HG03354 (cell line): ENCODE measurements around the gene IDH3A.

Experiments
- ATAC-seq: cut with Tn5 transposase; IDR thresholded peaks from one replicate; pipeline ENCODE4 v1.9.1; 2021; ENCODE audit warnings: mild to moderate bottlenecking; ENCODE audit not compliant: unreplicated experiment, poor library complexity, severe bottlenecking

IDH3A gene

DNA sequence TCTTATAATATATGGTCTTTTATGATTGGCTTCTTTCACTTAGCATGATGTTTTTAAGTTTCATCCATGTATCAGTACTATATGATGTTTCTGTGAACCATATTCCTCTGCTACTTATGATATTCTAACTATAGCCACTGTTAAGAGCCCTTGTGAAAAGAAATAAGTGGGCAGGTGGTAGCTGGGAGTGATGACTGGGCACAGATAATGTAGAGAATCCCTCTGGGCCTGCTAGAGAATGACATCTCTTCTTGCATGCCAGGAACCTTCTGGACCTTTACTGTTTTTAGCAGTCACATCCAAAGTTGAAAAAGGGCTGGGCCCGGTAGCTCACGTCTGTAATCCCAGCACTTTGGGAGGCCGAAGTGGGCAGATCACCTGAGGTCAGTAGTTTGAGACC is 10.2 kb downstream of the IDH3A start:
- no peak for ATAC-seq

DNA sequence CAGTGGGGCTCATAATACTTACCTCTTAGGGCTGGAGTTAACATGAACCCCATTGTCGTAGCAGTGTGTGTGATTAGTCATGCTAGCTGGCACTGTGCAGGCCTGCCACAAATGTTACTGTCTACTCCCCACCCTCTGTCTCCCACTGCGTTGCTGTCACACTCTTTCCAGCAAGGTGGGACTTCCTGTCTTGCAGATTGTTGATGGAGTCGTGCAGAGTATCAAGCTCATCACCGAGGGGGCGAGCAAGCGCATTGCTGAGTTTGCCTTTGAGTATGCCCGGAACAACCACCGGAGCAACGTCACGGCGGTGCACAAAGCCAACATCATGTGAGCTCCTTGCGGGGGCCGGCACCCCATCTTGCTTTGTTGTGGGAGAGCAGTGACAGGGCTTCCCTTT is 12.9 kb downstream of the IDH3A start:
- ATAC-seq = no peak

DNA sequence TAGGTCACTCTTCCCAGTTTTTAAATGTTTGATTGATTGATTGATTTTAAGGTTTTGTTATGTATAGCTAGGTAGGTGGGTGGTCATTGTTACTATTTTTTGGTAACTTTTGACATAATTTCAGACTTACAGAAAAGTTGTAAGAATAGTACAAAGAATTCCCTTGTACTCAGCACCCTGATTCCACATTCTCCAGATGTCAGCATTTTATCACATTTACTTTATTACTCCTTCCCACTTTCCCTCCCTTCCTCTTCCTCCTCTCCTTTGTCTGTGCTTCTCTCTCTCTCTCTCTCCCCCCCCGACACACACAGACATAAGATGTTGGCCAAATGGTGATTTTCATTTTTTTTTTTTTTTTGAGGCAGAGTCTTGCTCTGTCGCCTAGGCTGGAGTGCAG is 14.8 kb downstream of the IDH3A start:
- ATAC-seq = no peak

DNA sequence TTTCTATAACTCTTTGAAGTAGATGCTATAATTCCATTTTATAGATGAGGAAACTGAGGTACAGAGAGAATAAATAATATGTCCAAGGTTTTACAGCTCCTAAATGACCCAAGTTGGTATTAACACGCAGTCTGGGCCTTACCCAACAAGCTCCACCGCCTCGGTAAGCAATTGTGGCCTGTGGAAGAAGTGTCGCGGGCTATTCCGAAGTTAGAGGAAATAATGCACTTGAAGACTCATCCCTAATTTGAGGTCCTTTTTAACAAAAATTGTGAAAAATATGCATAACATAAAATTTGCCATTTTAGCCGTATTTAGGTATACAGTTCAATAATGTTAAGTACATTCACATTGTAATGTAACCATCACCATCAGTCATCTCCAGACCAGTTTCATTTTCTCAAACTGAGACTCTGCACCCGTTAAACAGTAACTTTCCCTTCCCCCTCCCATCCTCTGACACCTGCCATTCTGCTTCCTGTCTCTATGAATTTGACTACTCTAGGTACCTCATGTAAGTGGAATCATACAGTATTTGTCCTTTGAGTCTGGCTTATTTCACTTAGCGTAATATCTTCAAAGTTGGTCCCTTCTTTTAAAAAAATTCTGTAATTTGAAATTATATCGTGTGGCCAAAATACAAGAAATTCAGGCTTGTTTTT is 18.2 kb downstream of the IDH3A start:
- ATAC-seq = peak; percentile 88

DNA sequence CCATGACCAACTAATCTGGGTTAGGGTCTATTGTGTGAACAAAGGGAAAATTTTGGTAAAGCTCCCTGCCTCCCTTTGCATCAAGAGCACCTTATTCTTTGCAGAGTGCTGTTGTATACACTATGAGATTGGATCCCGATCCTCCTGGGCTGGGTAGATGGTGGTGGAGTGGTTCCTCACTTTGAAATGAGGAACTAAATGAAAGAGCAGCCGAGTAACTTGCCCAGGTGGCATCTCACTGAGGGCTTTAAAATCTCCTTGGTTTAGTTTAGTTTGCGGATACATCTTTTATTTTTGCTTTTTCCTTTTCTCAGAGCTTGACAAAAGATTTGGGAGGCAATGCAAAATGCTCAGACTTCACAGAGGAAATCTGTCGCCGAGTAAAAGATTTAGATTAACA is 19.4 kb downstream of the IDH3A start:
- ATAC-seq = no peak

DNA sequence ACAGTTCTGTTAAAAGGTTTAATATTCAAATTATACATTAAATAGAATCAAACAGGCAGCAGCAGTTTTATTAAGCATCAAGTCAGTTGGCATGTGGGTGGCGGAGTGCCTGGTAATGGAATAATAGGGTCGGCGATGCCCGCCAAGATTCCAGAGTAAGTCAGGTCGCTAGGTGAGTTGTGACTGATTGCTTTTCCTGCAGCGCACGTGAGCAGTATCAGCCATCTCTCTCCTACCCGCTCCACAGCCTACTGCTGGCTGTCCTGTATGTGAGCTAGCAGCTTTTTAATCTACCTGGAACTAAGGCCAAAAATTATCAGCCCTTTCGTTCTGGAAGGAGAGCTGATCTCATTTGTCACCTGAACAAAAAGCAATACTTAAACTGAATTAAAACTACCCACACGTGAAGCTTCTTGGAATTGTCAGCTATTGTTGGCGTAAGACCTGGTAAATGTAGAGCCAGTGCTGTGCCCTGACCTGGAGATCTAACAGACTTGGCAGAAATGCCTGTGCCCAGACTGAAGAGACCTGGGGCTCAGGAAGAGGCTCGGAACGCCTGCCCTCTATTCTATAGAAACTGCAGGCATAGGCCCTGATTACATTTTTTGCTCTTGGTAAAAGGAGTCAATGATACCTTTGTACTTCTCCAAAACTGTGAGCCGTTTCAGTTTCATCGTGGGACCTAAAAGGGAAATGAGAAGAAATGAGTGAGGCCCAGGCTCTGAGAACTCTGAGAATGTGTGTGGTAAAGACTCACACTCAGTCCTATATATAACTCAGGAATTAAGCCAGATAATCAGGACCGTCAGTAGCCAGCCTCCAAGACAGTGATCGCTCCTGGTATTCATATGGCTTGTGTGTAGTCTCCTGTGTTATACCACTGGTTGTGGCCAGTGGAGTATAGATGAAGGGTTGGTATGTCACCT is 21.9 kb downstream of the IDH3A start:
- ATAC-seq = peak; percentile 57

DNA sequence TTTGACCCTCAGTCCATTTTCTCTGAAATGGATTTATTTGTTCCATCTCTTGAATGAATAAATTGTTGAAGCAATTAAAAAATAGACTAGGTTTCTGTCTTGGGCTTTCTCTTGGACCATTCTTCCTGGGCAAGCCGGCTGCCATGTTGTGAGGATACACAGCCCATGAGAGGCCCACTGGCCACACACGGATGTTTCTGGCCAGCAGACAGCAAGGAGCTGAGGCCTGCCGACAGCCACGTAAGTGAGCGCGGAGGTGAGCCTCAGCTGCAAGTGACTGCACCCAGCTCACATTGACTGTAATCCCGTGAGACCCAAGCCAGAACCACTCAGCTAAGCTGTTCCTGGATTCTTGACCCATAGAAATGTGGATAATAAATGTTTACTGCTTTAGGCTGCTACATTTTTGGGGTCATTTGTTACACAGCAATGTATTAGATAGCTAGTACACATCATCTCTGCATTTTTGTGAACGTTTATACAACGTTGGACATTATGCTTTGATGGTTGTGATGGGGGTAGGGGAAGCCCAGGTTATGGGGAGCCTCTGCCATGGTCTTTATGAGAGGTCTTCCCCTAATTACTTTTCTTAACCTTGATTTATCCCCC is 22.8 kb downstream of the IDH3A start:
- ATAC-seq = no peak

DNA sequence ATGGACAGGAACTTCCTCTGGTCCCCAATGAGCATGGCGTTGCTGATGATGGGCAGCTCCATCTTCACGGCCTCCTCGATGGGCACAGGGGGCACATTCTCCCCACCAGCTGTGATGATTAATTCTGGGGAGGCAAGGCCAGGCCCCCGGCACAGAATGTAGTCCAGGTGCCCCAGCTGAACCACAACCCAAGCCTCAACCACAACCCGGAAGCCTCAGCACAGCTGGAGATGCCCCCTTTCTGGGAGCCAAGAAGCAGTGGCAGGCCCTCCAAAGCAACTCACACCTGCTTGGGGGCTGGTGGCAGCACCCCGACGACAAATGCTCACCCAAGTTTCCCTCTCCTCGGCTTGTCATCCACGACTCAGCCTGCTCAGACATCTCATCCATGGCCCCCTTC is 25.2 kb downstream of the IDH3A start:
- ATAC-seq = no peak

DNA sequence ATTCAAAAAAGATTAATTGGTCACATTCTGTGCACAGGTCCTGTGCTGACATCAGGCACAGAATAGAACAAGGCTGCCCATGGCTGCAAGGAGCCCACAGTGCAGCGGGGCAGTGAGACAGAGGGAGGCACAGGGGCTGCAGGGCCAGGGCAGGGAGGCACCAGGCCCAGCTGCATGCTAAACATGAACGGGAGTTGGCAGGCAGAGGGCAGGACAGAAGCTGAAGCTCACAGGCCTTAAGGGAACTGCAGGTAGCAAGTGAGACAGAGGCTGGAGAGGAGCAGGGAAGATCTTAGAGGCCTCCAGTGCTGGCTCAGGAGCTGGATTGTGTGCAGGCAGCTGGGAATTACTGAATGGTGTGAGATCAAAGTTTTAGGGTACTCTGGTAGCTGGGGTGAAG is 26.2 kb downstream of the IDH3A start:
- no peak for ATAC-seq

DNA sequence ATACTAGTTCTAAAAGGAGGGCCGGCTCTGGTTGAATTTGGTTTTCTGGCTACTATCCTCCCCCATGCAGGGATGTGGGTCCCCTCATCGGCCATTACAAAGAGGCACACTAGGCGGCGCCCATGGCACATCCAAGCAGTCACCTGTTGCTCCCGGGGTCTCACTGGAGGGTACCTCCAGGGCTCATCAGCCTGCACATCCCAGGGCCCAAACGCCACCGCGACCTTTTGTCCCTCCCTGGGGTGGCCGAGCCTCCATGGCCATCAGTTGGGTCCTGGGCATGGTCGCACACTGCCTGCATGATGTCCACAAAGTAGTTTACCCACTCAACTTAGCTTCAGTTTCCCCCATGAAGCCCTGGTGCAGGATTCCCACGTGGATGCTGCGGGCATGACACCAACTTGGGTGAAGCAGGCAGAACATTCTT is 28.3 kb downstream of the IDH3A start:
- no peak for ATAC-seq

DNA sequence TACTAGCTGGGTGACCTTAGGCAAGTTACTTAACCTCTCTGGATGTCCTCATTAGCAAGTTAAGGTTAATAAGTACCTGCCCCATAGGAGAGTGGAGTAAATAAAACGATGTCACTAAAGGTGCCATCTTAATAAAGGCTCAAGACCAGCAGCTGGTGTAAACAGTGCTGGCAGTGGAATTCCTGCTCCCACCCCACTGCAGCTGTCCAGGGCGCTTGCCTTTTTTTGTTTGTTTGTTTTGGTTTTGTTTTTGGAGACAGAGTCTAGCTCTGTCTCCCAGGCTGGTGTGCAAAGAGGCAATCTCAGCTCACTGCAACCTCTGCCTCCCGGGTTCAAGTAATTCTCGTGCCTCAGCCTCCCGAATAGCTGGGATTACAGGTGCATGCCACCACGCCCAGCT is 28.9 kb downstream of the IDH3A start:
- no peak for ATAC-seq

DNA sequence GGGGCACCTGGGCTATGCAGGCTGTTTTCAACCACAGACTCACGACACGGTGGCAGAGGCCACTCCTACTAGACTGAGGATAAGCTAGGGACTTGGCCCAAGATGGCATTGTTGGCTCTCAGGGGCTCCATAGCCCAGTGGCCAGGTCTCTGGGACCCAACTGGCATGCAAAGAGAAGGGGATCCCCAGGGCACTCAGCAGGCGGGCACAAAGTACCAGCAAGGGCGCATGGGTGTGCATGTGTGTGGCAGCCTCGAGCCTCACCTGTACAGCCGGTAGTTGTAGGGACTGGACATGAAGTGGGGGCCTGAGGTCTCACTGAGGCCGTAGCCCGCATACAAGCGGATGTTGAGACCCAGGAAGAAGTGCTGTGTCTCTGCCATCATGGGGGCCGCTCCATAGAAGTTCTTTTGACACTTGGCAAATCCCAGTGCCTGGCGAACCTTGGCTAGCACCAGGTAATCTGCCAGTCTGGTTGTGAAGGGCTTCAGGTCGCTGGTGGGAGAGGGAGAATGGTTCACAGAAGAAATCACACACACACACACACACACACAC is 30.2 kb downstream of the IDH3A start:
- no peak for ATAC-seq

DNA sequence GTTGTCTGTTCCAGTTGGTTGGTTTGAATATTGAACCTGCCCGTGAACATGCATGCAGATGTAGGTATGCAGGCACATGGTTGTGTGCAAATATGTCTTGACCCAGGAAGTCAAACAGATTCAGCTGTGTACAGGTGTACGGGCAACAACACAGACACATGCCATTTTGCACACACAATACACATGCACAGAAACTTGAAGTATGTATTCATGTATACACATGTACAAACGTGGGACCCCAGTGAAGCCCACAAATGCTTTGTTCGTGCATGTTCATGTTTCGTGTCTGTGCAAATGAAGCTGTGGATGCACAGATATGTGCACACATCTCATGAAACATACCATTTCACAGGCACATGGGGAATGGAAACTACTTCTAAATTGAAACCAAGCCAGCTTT is 30.7 kb downstream of the IDH3A start:
- ATAC-seq = no peak

DNA sequence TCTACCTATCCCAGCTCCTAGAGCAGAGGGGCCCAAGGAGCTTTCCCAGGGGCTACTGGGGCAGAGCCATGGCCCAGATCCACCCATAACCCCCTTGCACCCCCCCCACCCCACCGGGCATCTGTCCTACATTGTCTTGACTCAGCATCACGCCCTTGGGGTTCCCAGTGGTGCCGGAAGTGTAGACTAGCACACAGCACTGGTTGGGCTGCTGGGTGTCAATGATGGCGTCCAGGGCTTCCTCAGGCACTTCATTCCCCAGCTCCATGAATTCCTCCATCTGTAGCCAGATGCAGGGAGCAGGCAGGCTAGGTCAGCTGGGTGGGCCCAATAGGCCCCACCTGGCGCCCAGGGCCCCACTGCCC is 33.2 kb downstream of the IDH3A start:
- no peak for ATAC-seq

DNA sequence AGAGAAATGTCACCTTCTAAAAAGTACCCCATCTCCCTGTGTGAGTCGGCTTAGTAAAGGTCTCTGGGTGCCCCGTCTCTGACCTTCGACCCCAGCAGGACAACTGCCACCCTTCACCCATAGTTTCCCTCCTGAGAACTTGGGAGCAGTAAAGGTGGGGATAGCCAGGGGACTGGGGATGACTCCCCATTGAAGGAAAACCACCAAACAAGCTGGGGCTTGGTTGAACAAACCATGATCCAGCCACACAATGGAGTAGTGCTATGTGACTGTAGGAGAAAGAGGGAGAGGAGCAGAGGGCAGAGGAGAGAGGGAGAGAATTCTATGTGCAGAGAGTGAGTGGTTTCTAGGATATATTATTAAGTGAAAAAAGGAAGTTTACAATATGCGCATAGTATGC is 33.7 kb downstream of the IDH3A start:
- ATAC-seq = no peak

DNA sequence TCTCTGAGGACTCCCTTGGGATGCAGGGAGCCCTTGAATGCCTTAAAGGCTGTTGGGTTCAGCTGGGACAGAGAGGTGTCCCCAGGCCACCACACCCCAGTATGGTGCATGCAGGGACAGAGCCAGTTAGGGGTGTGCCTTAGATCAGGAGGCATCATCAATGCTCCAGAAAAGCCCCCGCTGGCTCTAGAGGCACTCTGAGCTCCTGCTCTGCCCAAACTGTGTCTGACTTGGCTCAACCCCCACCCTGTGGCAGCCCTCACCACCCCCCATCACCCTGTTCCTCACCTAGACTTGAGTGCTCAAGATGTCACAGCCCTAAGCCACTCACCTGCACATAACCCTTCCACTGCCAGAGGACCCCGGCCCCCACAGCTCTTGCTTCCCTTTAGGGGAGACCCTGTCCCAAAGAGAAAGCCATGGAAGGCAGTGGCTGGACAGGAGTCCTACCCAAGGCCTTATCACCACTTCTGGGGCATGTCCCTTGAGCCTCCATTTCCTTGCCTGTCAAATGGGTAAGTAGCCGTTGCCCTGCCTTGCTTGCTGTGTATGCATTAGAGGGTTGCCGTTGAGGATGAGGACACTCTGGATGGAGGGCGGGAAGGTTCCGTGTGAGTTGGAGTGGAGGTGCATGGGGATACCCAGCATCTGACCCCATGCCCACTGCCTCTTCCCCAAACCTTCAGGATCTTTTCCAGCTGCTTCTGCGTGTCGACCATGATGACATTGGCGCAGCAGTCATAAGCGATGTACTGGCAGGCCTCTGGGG is 43.8 kb downstream of the IDH3A start:
- ATAC-seq = no peak

DNA sequence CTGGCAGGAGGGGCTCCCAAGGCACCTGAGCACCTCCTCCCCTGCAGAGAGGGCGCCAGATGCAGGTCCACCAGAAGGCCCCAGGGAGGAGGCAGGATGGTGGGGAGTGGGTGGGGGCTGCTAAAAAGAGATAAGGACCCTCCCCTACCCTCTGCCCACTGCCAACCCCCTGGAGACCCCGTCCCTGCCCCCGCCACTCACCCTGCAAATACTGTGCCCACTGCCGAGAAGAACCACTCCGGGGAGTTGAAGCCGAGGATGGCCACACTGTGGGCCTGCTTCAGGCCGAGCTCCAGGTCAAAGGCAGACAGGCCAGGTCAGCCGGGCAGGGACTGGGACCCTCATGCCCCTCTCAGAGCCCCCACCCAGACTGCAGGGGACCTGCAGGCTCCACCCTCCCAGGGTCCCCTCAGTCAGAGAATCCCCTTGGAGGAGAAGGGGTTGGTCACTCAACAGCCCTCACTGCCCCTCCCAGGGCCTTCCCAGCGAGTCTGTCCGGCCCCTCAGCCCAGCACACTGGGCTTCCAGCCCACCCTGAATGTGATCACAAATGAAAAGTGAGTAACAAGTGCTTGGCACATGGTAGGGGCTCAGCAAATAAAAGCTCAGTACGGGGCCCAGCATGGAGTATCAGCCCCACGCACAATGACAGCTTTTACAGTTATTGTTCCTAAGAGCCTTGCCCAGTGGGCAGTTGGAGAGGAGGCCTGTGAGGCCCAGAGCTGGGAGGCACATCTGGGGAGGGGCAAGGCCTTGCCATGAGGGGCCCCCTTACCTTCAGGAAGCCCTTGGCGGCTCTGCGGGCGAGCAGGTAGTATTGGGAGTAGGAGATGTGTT is 44.8 kb downstream of the IDH3A start:
- no peak for ATAC-seq

DNA sequence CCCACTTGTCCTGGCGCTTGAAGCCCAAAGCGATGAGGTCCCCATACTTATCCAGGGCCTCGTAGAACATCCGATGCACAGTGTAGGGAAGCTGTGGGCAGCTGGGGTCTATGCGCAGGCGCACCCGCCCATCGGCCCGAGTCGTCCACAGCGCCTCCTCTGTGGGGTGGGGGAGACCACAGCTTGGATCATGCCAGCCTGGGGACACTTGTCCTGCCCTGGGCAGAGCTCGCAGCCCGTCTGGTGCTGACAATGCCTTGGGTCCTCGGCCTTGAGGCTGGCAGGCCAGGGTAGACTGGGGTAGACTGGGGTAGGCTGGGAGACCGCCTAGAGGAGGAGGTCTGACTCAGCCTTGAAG is 45.4 kb downstream of the IDH3A start:
- no peak for ATAC-seq

DNA sequence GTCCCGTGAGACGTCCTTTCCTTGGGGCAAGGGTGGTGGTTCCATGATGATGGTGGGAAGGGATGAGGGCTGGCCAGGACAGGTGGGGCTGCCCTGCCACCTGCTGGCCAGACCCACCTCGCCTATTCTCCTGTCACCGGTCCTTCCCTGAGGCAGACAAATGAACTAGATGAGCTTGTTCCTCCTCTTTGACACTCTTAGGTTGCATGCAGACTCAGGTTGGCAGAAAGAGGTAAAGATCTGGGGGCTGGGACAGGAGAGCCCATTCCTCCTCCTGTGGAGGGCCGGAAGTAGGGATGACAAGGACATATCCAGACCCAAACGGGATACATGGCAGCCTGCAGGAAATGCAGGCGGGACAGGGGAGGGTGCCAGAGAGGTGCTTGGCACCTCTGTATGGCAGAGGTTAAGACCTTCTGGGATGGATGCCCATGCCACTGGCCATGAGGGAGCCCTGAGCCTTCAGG is 46.6 kb downstream of the IDH3A start:
- no peak for ATAC-seq
